B cell (primary cell): Measurements from ENCODE around the gene MAP2K7. TPM values are rescaled to one million over a fixed set of nuclear protein-coding genes. Genes with fewer than 3 reads are reported as not detected.
A peak's percentile ranks its signal among the peaks of the same experiment; 100 is the strongest.

Source experiments
- ATAC-seq: fragments of 200-7000 bp; cut with Tn5 transposase; one replicate; pipeline ENCODE4 v1.10.0; 2021; ENCODE audit warnings: low read depth, mild to moderate bottlenecking, moderate number of reproducible peaks, moderate library complexity
- CTCF ChIA-PET: fragments of 350-600 bp; sonication (Branson Sonifier 250); formaldehyde crosslinking; loops from one replicate; lab custom pipeline; 2021; ENCODE audit warnings: antibody characterized with exemption, inconsistent platforms; lab: Charles Lee
- POLR2A ChIA-PET: fragments of 350-600 bp; sonication (Branson Sonifier 250); formaldehyde crosslinking; loops from one replicate; lab custom pipeline; 2021; ENCODE audit warnings: antibody characterized with exemption; lab: Charles Lee
- DNase-seq: peaks from one replicate; pipeline ENCODE4 v3.0.0; 2013
- H2AFZ ChIP-seq: 2 replicates; pipeline ENCODE4 v1.6.1; 2012; ENCODE audit warnings: mild to moderate bottlenecking, low read depth, low read length; ENCODE audit not compliant: insufficient read depth, poor library complexity, severe bottlenecking
- H3K27ac ChIP-seq, 2 donors: 1 replicate in 1 of 2; 2 replicates in 1 of 2; pipeline ENCODE4 v1.5.1; 2012 to 2013; ENCODE audit warnings: low read length in 2 of 2, mild to moderate bottlenecking in 2 of 2, moderate library complexity in 1 of 2
- H3K27me3 ChIP-seq, 4 experiments: fragments of 200-600 bp in 1 of 4; sonication (generic) in 1 of 4; replicated peaks in 1 of 4; 1 replicate in 2 of 4; 2 replicates in 2 of 4; pipeline versions ENCODE4 v1.6.1 to v1.7.0; 2013 to 2016; ENCODE audit warnings: low read length in 3 of 4, mild to moderate bottlenecking in 2 of 4, mixed read lengths in 1 of 4, moderate library complexity in 1 of 4; ENCODE audit not compliant: insufficient read depth in 4 of 4, control insufficient read depth in 3 of 4; ENCODE audit errors: control extremely low read depth in 1 of 4
- H3K36me3 ChIP-seq, 2 experiments: replicated peaks in 1 of 2; 1 replicate in 1 of 2; 2 replicates in 1 of 2; pipeline versions ENCODE4 v1.6.1 to v1.7.1; 2013; ENCODE audit warnings: low read length in 1 of 2; ENCODE audit not compliant: insufficient read depth in 2 of 2, control insufficient read depth in 1 of 2; ENCODE audit errors: control extremely low read depth in 1 of 2, extremely low read depth in 1 of 2
- H3K4me1 ChIP-seq, 2 donors: fragments of 200-600 bp in 1 of 2; sonication (generic) in 1 of 2; 1 replicate in 1 of 2; 2 replicates in 1 of 2; pipeline versions ENCODE4 v1.5.1 to v1.6.1; 2013 to 2017; ENCODE audit warnings: low read length in 2 of 2; ENCODE audit not compliant: control insufficient read depth in 2 of 2, insufficient read depth in 2 of 2
- H3K4me2 ChIP-seq: replicated peaks from 2 replicates; pipeline ENCODE3; 2012; ENCODE audit warnings: mild to moderate bottlenecking, low read depth, low read length; ENCODE audit not compliant: poor library complexity, severe bottlenecking
- H3K4me3 ChIP-seq, 5 experiments: fragments of 200-600 bp in 1 of 5; sonication (generic) in 1 of 5; 1 replicate in 3 of 5; 2 replicates in 2 of 5; pipeline versions ENCODE4 v1.5.1 to v1.7.0; 2011 to 2016; ENCODE audit warnings: low read length in 4 of 5, mild to moderate bottlenecking in 4 of 5, low read depth in 2 of 5, control low read depth in 1 of 5, moderate library complexity in 1 of 5; ENCODE audit not compliant: insufficient read depth in 1 of 5; ENCODE audit errors: control extremely low read depth in 1 of 5, extremely low read depth in 1 of 5
- H3K79me2 ChIP-seq: fragments of 200-600 bp; sonication (generic); one replicate; pipeline ENCODE4 v1.6.0; 2016; ENCODE audit warnings: low read length; ENCODE audit not compliant: control insufficient read depth, insufficient read depth
- H3K9ac ChIP-seq: fragments of 200-600 bp; sonication (generic); 2 replicates; pipeline ENCODE4 v1.6.1; 2017; ENCODE audit warnings: mild to moderate bottlenecking, low read length, moderate library complexity
- H3K9me3 ChIP-seq, 3 donors: one replicate each; pipeline versions ENCODE4 v1.6.1 to v1.7.1; 2013; ENCODE audit warnings: low read length in 2 of 3; ENCODE audit not compliant: control insufficient read depth in 2 of 3, insufficient read depth in 1 of 3; ENCODE audit errors: control extremely low read depth in 1 of 3
- H4K20me1 ChIP-seq: 2 replicates; pipeline ENCODE4 v1.6.0; 2012; ENCODE audit warnings: mild to moderate bottlenecking, low read length; ENCODE audit not compliant: insufficient read depth, control insufficient read depth, poor library complexity, severe bottlenecking
- H3K27ac Mint-ChIP-seq: one replicate; pipeline ENCODE4 v1.8.0; 2021; ENCODE audit warnings: mixed read lengths
- H3K27me3 Mint-ChIP-seq: one replicate; pipeline ENCODE4 v1.8.0; 2021; ENCODE audit warnings: mixed read lengths
- H3K4me1 Mint-ChIP-seq: one replicate; pipeline ENCODE4 v1.8.0; 2021; ENCODE audit warnings: mixed read lengths
- H3K4me3 Mint-ChIP-seq: one replicate; pipeline ENCODE4 v1.8.0; 2021; ENCODE audit warnings: mixed read lengths
- H3K9me3 Mint-ChIP-seq: one replicate; pipeline ENCODE4 v1.8.0; 2022; ENCODE audit warnings: mixed read lengths; ENCODE audit not compliant: insufficient read depth
- EZH2 ChIP-seq: IDR thresholded peaks from 2 replicates; pipeline ENCODE4 v1.6.1; 2012; ENCODE audit warnings: borderline replicate concordance, low read depth, mild to moderate bottlenecking, moderate library complexity, low read length; ENCODE audit not compliant: insufficient read depth, poor library complexity, severe bottlenecking
- WGBS: methylation state at CpG from one replicate; pipeline ENCODE4 v1.1.5; 2013; ENCODE audit warnings: missing lambda C conversion rate; ENCODE audit not compliant: insufficient coverage; 5-methylcytosine and 5-hydroxymethylcytosine counted together
- intact Hi-C: fragments of 100-400 bp; cut with micrococcal nuclease; formaldehyde crosslinking; loops from one replicate; pipeline ENCODE4 v1.10.0; 2022
- polyA plus RNA-seq: library from polyadenylated mRNA; depleted of rRNA; stranded (reverse); fragments of >200 nt; gene quantifications from 2 replicates; pipeline ENCODE4 v1.2.3, GENCODE V29; 2012
- total RNA-seq, 2 donors: library from RNA; stranded (reverse); fragments of 120-200 nt in 1 of 2; gene quantifications; 1 replicate in 1 of 2; 2 replicates in 1 of 2; pipeline versions ENCODE4 v1.2.3 to v1.2.4, GENCODE V29; 2013 to 2022
- TF ChIP-seq, protein P1 (sequence below): fragments of 200-600 bp; IDR thresholded peaks from one replicate; pipeline ENCODE4 v1.8.0; 2022; ENCODE audit warnings: antibody characterized with exemption, mild to moderate bottlenecking

Gene MAP2K7
- total and polyA plus RNA-seq, 2 donors (not counting 1 experiment from before 2014, with no cell fraction given): 56.0 to 71.9 TPM

DNA sequence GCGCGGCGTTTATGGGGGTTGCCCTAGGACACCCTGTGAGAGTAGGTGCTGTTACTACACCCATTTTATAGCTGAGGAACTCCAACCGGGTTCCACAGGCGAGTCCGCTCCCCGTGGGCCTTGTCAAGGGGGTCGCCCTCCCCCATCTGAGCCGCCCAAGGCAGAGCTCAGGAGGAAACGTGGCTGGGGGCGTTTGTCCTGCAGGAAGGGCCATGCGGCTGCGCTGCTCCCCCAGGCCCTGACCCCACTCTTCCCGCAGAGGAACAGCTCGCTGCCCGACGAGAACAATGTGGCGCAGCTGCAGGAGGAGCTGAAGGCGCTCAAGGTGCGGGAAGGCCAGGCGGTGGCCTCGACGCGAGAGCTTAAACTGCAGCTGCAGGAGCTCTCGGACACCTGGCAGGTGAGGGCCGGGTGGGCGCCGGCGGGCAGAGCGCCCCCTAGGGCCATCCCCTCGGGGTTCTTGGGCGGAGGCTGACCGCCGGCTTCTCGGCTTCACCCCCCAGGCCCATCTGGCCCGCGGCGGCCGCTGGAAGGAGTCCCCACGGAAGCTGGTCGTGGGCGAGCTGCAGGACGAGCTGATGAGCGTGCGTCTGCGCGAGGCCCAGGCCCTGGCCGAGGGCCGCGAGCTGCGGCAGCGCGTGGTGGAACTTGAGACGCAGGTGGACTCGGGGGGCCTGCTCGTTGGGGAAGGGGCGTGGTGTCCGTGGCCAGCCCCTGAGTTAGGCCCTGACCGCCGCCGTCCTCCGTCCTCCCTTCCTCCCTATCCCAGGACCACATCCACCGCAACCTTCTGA lies 41.9 kb upstream of the MAP2K7 start:
- peaks cover 27 to 30% of the 10 kb centered on the region in 2 donors for H3K4me1 ChIP-seq
- WGBS: 18% methylated on average over 61 of the region's 63 CpGs

More for the DNA sequence above, 41.9 kb upstream of the MAP2K7 start:
- peaks cover 0 to 88% (median 32%) of the 10 kb centered on the region in 4 experiments for H3K27me3 ChIP-seq
- peak overlapping the region; percentile 74 for H3K4me3 Mint-ChIP-seq
- CTCF ChIA-PET: interaction anchor here (0.5 to 1.1 kb wide), 3 partner anchors 42 to 270 kb away, joined by 3 to 4 read pairs (median 3); partner anchors contain the start of gene MAP2K7
- peak overlapping the region; percentile 80 for H3K4me2 ChIP-seq
- H3K79me2 ChIP-seq: no peaks in the 10 kb centered on the region
- peak overlapping the region; percentile 47 for H3K9ac ChIP-seq
- peak overlapping the region; percentile 18 for H2AFZ ChIP-seq
- intact Hi-C loops: no loop called here
- H3K36me3 ChIP-seq: peaks cover 0 to 3% of the 10 kb centered on the region in 2 experiments
- DNase-seq (no peak), ATAC-seq (no peak)
- peaks cover 14% of the 10 kb centered on the region for H3K4me1 Mint-ChIP-seq
- H3K9me3 Mint-ChIP-seq: no peaks in the 10 kb centered on the region
- H3K27me3 Mint-ChIP-seq: peaks cover 26% of the 10 kb centered on the region
- POLR2A ChIA-PET: interaction anchor here (0.6 to 1.1 kb wide), 4 partner anchors 9 to 59 kb away, joined by 3 to 7 read pairs (median 4); no protein-coding TSS in a partner anchor
- peaks cover 0 to 32% (median 0%) of the 10 kb centered on the region in 3 donors for H3K9me3 ChIP-seq
- no peaks in the 10 kb centered on the region for H4K20me1 ChIP-seq
- H3K27ac ChIP-seq: no peak overlapping the region
- no peak overlapping the region for H3K27ac Mint-ChIP-seq
- peak overlapping the region in 3 of 5 experiments; percentile 35 to 60 (median 41) for H3K4me3 ChIP-seq
- TF ChIP-seq, protein P1, sequence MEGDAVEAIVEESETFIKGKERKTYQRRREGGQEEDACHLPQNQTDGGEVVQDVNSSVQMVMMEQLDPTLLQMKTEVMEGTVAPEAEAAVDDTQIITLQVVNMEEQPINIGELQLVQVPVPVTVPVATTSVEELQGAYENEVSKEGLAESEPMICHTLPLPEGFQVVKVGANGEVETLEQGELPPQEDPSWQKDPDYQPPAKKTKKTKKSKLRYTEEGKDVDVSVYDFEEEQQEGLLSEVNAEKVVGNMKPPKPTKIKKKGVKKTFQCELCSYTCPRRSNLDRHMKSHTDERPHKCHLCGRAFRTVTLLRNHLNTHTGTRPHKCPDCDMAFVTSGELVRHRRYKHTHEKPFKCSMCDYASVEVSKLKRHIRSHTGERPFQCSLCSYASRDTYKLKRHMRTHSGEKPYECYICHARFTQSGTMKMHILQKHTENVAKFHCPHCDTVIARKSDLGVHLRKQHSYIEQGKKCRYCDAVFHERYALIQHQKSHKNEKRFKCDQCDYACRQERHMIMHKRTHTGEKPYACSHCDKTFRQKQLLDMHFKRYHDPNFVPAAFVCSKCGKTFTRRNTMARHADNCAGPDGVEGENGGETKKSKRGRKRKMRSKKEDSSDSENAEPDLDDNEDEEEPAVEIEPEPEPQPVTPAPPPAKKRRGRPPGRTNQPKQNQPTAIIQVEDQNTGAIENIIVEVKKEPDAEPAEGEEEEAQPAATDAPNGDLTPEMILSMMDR: no peak
- no peak for TF ChIP-seq EZH2
